ENCODE results near the gene CNN3.

GRCh38 chr1:94895518-94895917 is 31.4 kb downstream of the CNN3 start:
- TF ChIP-seq CTCF (IDR thresholded peaks at IDR 0.05), result no peak
- no peak for TF ChIP-seq POLR2AphosphoS5 (IDR thresholded peaks at IDR 0.05)
- no peak for TF ChIP-seq POLR2A (IDR thresholded peaks at IDR 0.05)

Measured in breast epithelium (tissue), 3 donors.